HG03354 (cell line): ENCODE results near the gene NUSAP1.
"Not testable (repeated sequence)": the region's sequence is repeated elsewhere in the genome, so short reads cannot be mapped to it uniquely, and the experiment has no call there.

Experiments
- ATAC-seq: cut with Tn5 transposase; IDR thresholded peaks from one replicate; pipeline ENCODE4 v1.9.1; 2021; ENCODE audit warnings: mild to moderate bottlenecking; ENCODE audit not compliant: unreplicated experiment, poor library complexity, severe bottlenecking

Gene NUSAP1

DNA sequence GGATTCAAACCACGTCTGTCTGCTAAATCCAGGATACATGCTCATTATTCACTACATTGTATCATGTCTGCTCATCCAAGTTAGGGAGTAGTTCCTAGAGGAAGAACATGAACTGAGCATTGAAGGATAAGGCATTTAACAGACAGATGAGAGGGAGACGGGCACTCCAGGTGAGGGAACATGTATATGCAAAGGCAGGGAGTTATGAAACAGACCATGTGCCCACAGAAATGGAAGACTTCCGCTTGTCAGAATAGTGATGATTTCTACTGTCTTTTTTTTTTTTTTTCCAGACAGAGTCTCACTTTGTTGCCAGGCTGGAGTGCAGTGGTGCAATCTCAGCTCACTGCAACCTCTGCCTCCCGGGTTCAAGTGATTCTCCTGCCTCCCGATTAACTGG is 74.7 kb downstream of the NUSAP1 start:
- no peak for ATAC-seq

DNA sequence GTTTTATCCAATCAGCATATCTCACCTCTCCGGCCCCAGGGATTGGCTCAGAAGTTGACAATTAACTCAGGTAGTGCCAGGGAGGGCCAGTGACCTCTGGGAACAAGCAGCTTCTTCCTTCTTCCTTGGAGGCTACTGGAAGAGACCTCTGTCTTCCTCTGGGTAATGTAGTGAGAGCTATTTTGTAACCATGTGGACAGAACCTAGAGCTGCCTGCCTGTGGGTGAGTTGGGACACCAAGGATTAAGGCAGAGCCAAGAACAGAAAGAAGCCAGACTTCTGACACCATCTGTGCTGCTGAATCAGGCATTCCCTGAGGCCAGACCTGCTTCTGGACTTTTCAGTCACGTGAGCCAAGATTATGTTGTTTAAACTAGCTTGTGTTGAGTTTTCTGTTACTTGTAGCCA is 75.6 kb downstream of the NUSAP1 start:
- no peak for ATAC-seq

DNA sequence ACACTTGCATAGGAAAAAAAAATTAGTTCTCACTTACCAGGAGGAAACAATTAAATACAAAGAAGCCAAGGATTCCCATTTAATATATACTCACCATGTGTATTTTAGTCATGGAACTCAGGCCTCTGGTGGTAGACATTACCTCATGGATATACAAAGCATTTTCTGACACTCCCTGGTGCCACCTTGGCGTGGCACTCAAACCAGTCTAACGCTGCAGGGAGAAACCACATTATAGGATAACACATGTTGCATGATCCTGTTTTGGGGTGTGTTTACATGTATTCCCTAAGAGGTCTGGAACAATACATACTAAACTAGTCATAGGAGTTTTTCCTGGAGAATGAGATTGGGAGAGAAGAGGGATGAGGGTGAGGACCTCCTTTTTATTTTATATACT is 78.3 kb downstream of the NUSAP1 start:
- no peak for ATAC-seq

DNA sequence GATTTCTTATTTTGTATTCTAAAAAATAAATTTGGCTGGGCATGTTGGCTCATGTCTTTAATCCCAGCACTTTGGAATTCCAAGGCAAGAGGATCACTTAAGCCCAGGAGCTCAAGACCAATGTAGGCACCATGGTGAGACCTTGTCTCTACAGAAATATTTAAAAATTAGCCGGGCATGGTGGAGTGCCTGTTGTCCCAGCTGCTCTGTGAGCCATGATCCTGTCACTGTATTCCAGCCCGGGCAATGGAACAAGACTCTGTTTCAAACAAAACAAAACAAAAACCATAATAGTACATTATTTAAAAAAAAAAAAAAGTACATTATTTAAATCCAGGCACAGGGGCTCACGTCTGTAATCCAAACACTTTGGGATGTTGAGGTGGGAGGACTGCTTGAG is 78.8 kb downstream of the NUSAP1 start:
- ATAC-seq, result no peak

DNA sequence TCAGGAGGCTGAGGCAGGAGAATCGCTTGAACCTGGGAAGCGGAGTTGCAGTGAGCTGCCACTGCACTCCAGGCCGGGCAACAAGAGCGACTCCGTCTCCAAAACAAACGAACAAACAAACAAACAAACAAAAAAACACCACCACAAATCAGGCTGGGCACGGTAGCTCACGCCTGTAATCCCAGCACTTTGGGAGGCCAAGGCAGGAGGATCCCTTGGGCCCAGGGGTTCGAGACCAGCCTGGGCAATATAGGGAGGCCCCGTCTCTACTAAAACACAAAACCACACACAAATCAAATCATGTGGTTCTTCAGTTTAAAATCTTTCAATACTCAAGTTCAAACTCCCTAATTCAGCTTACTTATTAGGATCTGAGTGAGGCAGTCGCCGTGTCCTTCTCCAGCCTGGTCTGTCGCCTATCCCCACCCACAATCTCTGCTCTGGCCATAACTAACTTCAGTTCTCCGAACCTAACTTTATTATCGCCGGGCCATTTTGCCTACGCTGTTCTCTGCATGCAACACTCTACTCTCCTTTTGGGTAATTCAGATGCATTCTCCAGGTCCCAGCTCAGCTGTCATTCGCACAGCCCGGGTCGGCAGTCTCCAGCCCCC is 83.6 kb downstream of the NUSAP1 start:
- peak; percentile 18 for ATAC-seq

DNA sequence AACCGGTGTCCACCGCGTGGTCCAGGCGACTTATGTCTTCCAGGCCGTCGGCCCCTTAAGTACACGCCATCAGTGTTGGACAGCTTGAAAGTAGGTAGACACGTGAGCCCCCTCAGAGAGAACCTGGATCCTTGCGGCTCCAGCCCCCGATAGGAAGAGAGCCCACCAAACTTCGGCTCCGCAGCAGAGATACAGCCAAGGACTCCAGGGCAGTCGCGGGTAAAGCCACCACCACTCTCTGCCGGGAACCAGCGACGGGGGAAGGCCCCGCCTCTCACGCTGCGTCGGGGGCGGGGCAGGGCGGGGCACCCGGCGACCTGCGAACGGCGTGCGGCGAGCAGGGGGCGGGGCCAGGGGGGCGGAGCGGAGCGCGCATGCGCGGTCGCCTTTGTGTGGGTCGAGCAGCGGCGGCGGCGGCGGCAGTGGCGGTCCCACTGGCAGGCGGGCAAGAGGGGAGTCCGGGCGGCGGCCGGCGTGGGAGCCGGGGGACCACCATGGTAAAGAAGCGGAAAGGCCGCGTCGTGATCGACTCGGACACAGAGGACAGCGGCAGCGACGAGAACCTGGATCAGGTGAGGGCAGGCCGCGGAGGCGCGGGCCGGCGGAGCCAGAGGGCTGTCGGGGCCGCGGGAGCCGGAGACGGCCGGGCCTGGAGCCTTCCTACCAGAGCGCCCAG is 84.2 kb downstream of the NUSAP1 start, which contains the start of gene RTF1:
Gene RTF1, plus strand, starts transcription at position 354 of the 676 bp plus-strand sequence. Its CDS starts 21 bp downstream, at position 375.
- ATAC-seq, result peak; percentile 87

DNA sequence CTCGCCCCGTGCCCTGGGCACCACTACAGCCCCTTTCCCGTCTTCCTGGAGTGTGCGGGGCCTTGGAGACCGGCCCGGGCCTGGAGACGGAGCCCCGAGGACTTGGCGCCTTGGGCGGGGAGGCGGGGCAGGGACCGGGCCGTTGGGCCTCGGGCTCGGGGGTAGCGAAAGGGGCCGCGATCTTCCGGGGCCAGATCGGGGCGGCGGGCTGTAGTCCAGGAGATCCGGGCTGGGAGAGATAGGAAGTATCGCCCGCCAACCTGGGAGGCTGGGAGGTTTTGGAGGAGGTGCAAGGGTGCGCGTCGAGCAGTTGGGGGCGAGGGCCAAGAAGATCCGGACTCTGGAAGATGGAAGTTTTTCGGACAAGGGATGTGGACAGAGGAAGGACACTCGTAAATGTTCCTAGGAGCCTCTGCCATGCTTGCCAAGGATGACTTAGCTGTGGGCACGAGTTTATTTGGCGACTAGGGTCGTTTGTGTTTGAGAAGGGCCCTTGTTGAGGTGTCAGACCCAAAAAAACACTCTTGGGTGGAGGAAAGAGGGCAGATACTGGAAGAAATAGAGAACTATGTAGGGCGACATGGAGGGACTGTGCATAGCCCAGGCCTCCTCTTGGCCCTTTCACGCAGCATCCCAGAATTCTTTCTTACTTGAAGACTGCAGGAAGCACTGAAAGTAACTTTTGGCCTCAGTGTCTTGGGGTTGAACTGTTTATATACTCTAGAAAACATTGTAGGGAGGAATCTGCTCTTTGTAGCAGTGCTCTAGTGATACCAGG is 84.9 kb downstream of the NUSAP1 start:
- peak; percentile 36 for ATAC-seq

DNA sequence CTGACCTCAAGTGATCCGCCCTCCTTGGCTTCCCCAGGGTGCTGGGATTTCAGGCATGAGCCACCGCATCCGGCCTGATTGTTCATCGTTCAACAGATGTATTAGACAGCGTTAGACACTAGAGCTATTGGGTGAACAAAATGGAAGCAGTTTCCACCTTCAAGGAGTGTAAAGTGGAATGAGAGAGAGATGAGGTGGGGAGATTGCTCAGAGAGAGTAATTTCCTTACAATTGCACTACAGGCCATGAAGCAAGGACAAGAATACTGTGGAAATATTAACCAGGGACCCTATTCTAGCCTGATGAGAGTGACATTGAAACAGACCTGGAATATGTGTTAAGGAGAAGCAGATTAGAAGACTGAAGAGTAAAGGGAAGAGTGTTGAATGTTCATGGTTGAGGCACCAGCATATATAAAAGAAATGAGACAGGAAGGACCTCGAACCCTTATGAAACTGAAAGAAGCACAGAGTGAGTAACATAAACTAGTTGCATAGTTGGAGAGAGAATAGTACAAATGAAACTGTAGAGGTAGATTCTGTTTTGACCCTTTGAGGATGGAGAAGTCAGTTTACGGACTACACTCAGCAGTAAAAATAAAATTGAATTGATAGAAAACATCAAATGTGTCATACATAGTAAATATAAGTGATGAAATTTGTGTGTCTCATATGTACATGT is 91.4 kb downstream of the NUSAP1 start:
- ATAC-seq, result peak; percentile 81

DNA sequence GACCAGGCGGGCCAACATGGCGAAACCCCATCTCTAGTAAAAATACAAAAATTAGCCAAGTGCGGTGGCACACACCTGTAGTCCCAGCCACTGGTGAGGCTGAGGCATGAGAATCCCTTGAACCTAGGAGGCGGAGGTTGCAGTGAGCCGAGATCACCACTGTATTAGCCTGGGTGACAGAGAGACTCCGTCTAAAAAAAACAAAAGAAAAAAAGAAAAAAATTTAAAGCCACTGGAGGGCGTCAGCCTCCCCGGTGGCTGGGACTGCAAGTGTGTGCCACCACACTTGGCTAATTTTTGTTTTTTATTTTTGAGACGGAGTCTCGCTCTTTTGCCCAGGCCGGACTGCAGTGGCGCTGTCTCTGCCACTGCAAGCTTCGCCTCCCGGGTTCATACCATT is 92.1 kb downstream of the NUSAP1 start:
- ATAC-seq, result no peak

DNA sequence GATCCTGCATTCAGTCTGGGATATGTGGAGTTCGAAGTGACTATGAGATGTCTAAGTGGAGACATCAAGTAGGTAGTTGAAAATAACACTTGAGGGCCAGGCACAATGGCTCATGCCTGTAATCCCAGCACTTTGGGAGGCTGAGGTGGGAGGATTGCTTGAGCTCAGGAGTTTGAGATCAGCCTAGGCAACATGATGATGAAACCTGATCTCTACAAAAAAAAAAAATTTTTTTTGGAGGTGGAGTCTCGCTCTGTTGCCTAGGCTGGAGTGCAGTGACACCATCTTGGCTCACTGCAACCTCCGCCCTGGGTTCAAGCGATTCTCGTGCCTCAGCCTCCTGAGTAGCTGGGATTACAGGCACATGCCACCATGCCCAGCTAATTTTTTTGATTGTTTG is 93.2 kb downstream of the NUSAP1 start:
- ATAC-seq, result not testable (repeated sequence)

DNA sequence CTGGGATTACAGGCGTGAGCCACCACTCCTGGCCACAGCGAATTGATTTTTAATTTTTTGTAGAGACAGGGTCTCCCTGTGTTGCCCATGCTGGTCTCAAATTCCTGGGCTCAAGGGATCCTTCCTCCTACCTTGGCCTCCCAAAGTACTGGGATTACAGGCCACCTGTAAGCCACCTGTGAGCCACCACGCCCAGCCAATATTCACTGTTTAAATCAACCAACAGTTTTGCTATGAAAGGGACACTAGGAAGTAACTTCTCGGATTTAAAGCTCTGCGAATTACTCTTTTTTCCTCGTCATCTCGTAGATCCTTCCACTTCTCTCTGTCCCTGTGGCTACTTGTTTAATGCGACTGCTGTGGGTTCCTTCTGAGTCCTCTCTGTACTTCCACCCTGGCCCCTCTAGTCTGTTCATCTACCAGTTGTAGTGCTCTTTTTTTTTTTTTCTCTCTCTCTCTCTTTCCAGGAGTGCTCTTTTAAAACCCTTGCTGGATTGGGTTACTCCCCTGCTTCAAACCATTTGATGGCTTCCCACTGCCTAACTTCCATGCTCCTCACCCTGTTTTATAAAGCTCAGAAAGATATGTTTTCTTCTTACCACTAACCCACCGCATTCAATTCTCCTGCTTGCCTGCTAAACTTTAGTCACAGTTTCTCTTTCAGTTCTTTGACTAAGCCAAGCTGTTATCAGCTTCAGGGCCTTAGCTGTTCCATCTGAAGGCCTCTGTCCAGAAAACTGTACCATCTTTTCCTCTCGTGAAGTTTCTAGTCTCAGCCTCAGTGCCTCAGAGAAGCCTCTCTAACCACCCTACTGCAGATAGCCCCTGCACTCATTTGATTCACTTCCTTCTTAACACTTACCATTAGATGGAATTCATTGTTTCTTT is 96.6 kb downstream of the NUSAP1 start:
- ATAC-seq, result peak; percentile 88
